ENCODE data around the gene KRT20.

KRT20 gene

DNA sequence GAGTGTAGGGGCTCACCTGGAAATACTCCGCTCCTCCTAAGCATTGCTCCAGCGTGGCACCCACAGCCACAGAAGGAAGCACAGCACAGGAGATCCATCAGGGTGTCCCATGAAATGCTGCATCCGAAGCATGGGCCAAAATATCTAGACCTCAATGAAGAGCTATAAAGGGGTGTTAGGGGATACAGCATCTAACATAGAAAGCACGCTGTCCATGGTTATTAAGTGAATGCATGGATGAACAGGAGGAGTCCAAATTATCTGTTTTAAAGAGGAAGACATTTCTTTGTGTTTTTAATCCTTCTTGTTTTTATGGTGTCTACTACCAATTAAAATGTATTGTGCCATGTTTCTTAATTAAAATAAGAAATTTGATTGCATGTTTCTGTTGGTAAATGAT lies 21.6 kb upstream of the KRT20 start:
- Histone ChIP-seq H3K27ac (no peak overlapping the region), H3K4me3 (ENCODE audit: low read depth in 1 of 2, low read length in 1 of 2) (no peak overlapping the region), H3K9me3 (no peaks in the 10 kb centered on the region), H3K4me1 (ENCODE audit: control insufficient read depth in 1 of 2, insufficient read depth in 1 of 2, low read depth in 1 of 2, low read length in 1 of 2) (peaks cover 25 to 28% of the 10 kb centered on the region in 2 experiments), H3K36me3 (peaks cover 4% of the 10 kb centered on the region), H3K27me3 (peaks cover 24% of the 10 kb centered on the region)
- no peak for TF ChIP-seq CTCF (IDR thresholded peaks at IDR 0.05)

DNA sequence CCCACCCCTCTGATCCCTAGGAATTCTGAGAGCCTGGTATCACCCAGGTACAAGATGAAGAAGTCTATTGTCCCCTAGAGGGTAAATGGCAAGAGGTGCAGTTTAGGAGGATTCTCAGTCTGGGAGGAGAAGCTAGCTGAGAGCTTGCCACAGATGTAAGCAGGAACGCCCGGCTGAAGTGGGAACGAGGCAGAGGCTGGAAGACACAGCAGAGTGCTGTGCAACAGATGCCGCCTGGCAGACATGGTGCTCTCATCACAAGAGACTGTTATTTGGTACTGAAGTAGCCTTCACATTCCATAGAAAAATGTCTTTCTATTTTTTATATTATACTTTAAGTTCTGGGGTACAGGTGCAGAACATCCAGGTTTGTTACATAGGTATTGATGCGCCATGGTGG lies 20.3 kb upstream of the KRT20 start:
- Histone ChIP-seq H3K4me3 (ENCODE audit: low read depth in 1 of 2, low read length in 1 of 2) (no peak overlapping the region), H3K9me3 (no peaks in the 10 kb centered on the region), H3K27me3 (peaks cover 34% of the 10 kb centered on the region), H3K27ac (no peak overlapping the region), H3K36me3 (no peaks in the 10 kb centered on the region), H3K4me1 (ENCODE audit: control insufficient read depth in 1 of 2, insufficient read depth in 1 of 2, low read depth in 1 of 2, low read length in 1 of 2) (peaks cover 13 to 17% of the 10 kb centered on the region in 2 experiments)
- no peak for TF ChIP-seq CTCF (IDR thresholded peaks at IDR 0.05)

DNA sequence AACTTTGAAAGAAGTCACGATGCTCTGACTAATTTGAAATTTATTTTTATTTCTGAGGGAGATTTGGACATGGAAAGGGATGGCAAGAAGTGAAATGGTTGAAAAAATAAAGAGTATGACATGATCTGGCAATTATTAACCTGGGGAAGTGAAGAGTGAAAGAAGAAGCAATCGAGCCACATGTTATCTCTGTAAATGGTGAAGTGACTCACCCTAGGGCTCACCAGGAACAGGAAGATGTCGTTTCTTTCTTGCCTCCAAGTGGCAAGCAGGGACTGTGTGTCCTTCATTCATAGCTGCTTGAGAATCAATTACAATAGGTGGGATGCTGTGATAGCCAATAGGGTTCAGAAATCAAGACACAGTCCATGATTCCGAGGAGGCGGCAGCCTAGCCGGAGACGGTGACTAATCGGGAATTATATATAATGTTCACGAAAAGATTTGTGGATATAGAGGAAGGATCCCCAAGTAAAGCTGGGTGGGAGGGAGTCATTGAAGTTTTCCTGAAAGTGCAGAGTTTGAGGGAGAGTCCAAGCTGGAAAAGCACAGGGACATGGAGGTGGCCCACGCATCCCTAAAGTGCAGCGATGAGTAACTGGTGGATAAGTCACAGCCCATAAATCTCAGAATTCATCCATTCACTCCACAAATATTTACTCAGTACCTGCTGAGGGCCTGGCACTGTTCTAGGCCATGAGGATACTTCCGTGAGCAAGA lies 18.2 kb upstream of the KRT20 start:
- no peak for TF ChIP-seq CTCF (IDR thresholded peaks at IDR 0.05)
- Histone ChIP-seq H3K27me3 (peaks cover 42% of the 10 kb centered on the region), H3K4me3 (ENCODE audit: low read depth in 1 of 2, low read length in 1 of 2) (no peak overlapping the region), H3K27ac (no peak overlapping the region), H3K4me1 (ENCODE audit: control insufficient read depth in 1 of 2, insufficient read depth in 1 of 2, low read depth in 1 of 2, low read length in 1 of 2) (no peaks in the 10 kb centered on the region), H3K9me3 (no peaks in the 10 kb centered on the region), H3K36me3 (no peaks in the 10 kb centered on the region)

GRCh38 chr17:40902498-40902897 lies 17.5 kb upstream of the KRT20 start:
- TF ChIP-seq CTCF (IDR thresholded peaks at IDR 0.05), result no peak
- no peaks in the 10 kb centered on the region for H3K36me3 ChIP-seq
- H3K4me3 ChIP-seq (ENCODE audit: low read depth in 1 of 2, low read length in 1 of 2), result no peak overlapping the region
- peaks cover 43% of the 10 kb centered on the region for H3K27me3 ChIP-seq
- H3K4me1 ChIP-seq (ENCODE audit: control insufficient read depth in 1 of 2, insufficient read depth in 1 of 2, low read depth in 1 of 2, low read length in 1 of 2), result no peaks in the 10 kb centered on the region
- H3K27ac ChIP-seq, result no peak overlapping the region
- H3K9me3 ChIP-seq, result no peaks in the 10 kb centered on the region

DNA sequence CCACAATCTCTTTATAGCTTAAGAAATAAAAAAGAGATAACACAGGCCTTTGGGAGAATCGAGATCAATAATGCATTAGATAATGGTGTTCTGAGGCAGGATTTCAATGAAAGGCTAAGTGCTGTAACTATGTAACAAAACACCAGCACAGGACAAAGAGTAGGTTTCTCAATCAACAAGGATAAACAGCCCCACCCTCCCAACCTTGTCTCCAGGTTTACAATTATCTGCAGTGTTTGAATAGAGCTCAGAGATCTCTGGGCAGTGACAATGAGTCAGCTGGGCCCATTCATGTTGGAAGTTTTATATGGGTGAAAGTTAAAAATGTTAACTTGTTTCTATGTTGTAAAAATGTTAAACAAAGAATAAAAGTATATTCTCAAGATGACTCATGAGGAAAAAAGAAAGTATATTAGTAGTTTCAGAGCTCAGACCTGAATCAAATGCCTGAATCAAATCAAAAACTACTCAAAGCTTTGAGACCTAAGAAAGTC lies 17.0 kb upstream of the KRT20 start:
- no peak overlapping the region for H3K4me3 ChIP-seq (ENCODE audit: low read depth in 1 of 2, low read length in 1 of 2)
- H3K27ac ChIP-seq, result no peak overlapping the region
- H3K27me3 ChIP-seq, result peaks cover 43% of the 10 kb centered on the region
- no peaks in the 10 kb centered on the region for H3K9me3 ChIP-seq
- no peaks in the 10 kb centered on the region for H3K4me1 ChIP-seq (ENCODE audit: control insufficient read depth in 1 of 2, insufficient read depth in 1 of 2, low read depth in 1 of 2, low read length in 1 of 2)
- TF ChIP-seq CTCF (IDR thresholded peaks at IDR 0.05), result no peak
- H3K36me3 ChIP-seq, result no peaks in the 10 kb centered on the region
